ENCODE results near the gene COL4A6. TPM values are rescaled to one million over a fixed set of nuclear protein-coding genes. Genes with fewer than 3 reads are reported as not detected.
"Not testable (repeated sequence)": the region's sequence is repeated elsewhere in the genome, so short reads cannot be mapped to it uniquely, and the experiment has no call there.

Gene COL4A6
- total RNA-seq, 1 experiment from 2014 or later, result under 0.01 TPM

- H3K27ac ChIP-seq; DNase-seq (ENCODE audit: low read depth in 1 of 2, low spot score in 2 of 2); H3K27me3 ChIP-seq (replicated peaks); H3K36me3 ChIP-seq; H3K9me3 ChIP-seq (replicated peaks); H3K4me3 ChIP-seq; H3K4me1 ChIP-seq (replicated peaks): not testable (repeated sequence)
Measured at GRCh38 chrX:108390976-108391717, 47.1 kb downstream of the COL4A6 start.

DNA sequence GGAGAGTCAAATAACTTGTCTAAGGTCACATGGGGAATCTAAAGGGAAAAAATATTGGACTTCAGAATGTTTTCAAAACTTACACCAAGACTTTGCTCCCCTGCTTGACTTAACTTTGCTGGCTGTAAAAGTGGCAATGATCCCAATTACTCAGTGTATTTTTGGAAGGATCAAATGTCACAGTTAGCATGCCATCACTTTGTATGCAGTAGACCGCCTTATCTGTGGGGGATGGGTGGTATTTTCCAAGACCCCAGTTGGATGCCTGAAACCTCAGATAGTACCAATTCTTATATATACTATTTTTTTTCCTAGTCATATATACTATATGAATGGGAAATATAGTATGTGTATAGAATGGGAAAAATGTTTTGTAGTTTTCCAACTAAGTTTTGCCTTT lies 53.4 kb downstream of the COL4A6 start:
- H3K27ac ChIP-seq, result no peak overlapping the region
- H3K27me3 ChIP-seq (replicated peaks), result no peaks in the 10 kb centered on the region
- H3K9me3 ChIP-seq (replicated peaks), result no peaks in the 10 kb centered on the region
- no peak for DNase-seq (ENCODE audit: low read depth in 1 of 2, low spot score in 2 of 2)
- H3K36me3 ChIP-seq, result no peaks in the 10 kb centered on the region
- no peak overlapping the region for H3K4me3 ChIP-seq
- H3K4me1 ChIP-seq (replicated peaks), result no peaks in the 10 kb centered on the region

- no peak for DNase-seq (ENCODE audit: low read depth in 1 of 2, low spot score in 2 of 2)
- Histone ChIP-seq H3K4me1 (replicated peaks) (no peaks in the 10 kb centered on the region), H3K9me3 (replicated peaks) (no peaks in the 10 kb centered on the region), H3K27me3 (replicated peaks) (no peaks in the 10 kb centered on the region), H3K4me3 (no peak overlapping the region), H3K27ac (no peak overlapping the region), H3K36me3 (no peaks in the 10 kb centered on the region)
Measured at GRCh38 chrX:108380222-108380621, 58.0 kb downstream of the COL4A6 start.

GRCh38 chrX:108376821-108377220 lies 61.4 kb downstream of the COL4A6 start:
- not testable (repeated sequence) for DNase-seq (ENCODE audit: low read depth in 1 of 2, low spot score in 2 of 2); H3K9me3 ChIP-seq (replicated peaks); H3K27ac ChIP-seq; H3K36me3 ChIP-seq; H3K4me1 ChIP-seq (replicated peaks); H3K27me3 ChIP-seq (replicated peaks); H3K4me3 ChIP-seq

DNA sequence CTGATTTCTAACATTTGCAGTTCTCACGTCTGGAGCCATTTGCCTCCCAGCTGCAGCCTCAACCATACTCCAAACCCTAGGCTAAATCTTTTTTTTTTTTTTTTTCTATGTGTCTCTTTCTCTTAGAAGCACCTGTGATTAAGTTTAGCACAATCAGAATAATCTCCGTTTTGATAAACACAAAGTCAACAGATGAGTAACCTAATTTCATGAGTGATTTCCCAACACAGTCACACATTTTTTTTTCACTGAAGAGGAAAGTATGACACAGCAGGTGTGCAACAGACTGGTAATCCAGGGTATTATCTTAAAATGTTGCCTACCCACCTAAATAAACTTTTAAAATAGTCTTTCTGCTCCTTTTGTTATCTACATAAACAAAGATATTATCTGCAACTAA lies 62.6 kb downstream of the COL4A6 start:
- DNase-seq (ENCODE audit: low read depth in 1 of 2, low spot score in 2 of 2); H3K36me3 ChIP-seq; H3K9me3 ChIP-seq (replicated peaks); H3K4me1 ChIP-seq (replicated peaks); H3K4me3 ChIP-seq; H3K27ac ChIP-seq; H3K27me3 ChIP-seq (replicated peaks): not testable (repeated sequence)

- no peak for DNase-seq (ENCODE audit: low read depth in 1 of 2, low spot score in 2 of 2)
- H3K27me3 ChIP-seq (replicated peaks), result no peaks in the 10 kb centered on the region
- H3K36me3 ChIP-seq, result no peaks in the 10 kb centered on the region
- no peaks in the 10 kb centered on the region for H3K4me1 ChIP-seq (replicated peaks)
- H3K4me3 ChIP-seq, result no peak overlapping the region
- no peak overlapping the region for H3K27ac ChIP-seq
- no peaks in the 10 kb centered on the region for H3K9me3 ChIP-seq (replicated peaks)
Measured at GRCh38 chrX:108366644-108367406, 71.4 kb downstream of the COL4A6 start.

DNA sequence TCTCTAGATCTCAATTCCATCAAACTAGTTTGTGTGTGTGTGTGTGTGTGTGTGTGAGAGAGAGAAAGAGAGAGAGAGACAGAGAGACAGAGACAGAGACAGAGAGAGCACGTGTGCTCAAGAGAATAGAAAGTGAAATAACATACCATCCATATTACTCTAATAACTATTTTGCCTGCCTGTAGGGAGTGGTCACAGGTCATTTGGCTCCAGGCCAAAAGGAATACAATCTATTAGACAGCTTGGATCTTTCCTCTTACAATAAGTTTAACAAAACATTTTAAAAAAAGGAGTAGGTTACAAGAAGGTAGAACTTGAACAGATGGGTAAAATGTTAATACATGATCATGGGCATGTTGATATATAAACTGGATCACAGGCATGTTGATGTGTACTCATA lies 76.2 kb downstream of the COL4A6 start:
- Histone ChIP-seq H3K27me3 (replicated peaks) (no peaks in the 10 kb centered on the region), H3K36me3 (no peaks in the 10 kb centered on the region), H3K27ac (no peak overlapping the region), H3K4me3 (no peak overlapping the region), H3K9me3 (replicated peaks) (no peaks in the 10 kb centered on the region), H3K4me1 (replicated peaks) (no peaks in the 10 kb centered on the region)
- DNase-seq (ENCODE audit: low read depth in 1 of 2, low spot score in 2 of 2), result no peak

- no peaks in the 10 kb centered on the region for H3K4me1 ChIP-seq (replicated peaks)
- no peak overlapping the region for H3K4me3 ChIP-seq
- no peak overlapping the region for H3K27ac ChIP-seq
- DNase-seq (ENCODE audit: low read depth in 1 of 2, low spot score in 2 of 2), result no peak
- H3K36me3 ChIP-seq, result no peaks in the 10 kb centered on the region
- H3K9me3 ChIP-seq (replicated peaks), result no peaks in the 10 kb centered on the region
- H3K27me3 ChIP-seq (replicated peaks), result no peaks in the 10 kb centered on the region
Measured at GRCh38 chrX:108361316-108361715, 76.9 kb downstream of the COL4A6 start.

GRCh38 chrX:108359806-108360602 lies 78.2 kb downstream of the COL4A6 start:
- Histone ChIP-seq H3K4me3 (no peak overlapping the region), H3K9me3 (replicated peaks) (no peaks in the 10 kb centered on the region), H3K36me3 (no peaks in the 10 kb centered on the region), H3K27me3 (replicated peaks) (no peaks in the 10 kb centered on the region), H3K27ac (no peak overlapping the region), H3K4me1 (replicated peaks) (no peaks in the 10 kb centered on the region)
- DNase-seq (ENCODE audit: low read depth in 1 of 2, low spot score in 2 of 2), result no peak

DNA sequence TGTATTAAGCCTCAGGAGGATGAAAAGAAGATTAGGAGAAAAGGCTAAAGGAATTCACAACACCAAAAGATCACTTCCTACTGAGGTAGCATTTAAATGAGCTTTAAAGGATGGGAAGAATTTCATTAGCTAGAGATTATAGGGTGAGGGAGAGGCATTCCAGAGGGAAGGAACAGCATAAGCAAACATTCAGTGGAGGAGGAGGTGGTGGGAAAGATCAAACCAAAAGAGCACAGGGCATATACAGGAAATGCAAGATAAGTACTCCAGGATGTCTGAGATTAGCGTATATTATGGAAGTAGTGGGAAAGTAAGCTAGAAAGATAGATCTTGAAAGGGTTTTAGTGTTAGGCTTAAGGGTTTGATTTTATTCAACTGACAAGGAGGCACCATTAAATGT lies 84.8 kb downstream of the COL4A6 start:
- no peaks in the 10 kb centered on the region for H3K36me3 ChIP-seq
- no peak overlapping the region for H3K4me3 ChIP-seq
- H3K27me3 ChIP-seq (replicated peaks), result no peaks in the 10 kb centered on the region
- no peaks in the 10 kb centered on the region for H3K9me3 ChIP-seq (replicated peaks)
- H3K27ac ChIP-seq, result no peak overlapping the region
- H3K4me1 ChIP-seq (replicated peaks), result no peaks in the 10 kb centered on the region
- no peak for DNase-seq (ENCODE audit: low read depth in 1 of 2, low spot score in 2 of 2)

DNA sequence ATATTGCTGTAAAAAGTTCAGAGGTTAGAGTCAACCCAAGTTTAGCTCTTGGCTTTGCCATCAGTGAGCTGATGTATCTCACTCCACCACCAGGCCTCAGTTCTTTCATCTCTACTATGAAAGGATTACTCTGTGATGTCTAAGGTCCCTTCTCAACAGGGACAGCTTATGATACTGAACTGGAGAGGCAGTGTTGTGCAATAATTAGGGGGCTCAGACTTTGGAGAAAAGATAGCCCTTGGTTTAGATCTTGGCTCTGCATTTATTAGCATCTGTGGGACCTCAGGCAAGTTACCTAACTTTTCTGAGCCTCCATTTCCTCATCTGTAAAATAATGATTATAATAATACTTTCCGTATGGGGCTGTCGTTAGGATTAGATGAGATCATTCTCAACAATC lies 89.0 kb downstream of the COL4A6 start:
- Histone ChIP-seq H3K4me1 (replicated peaks) (no peaks in the 10 kb centered on the region), H3K36me3 (no peaks in the 10 kb centered on the region), H3K27ac (no peak overlapping the region), H3K27me3 (replicated peaks) (no peaks in the 10 kb centered on the region), H3K4me3 (no peak overlapping the region), H3K9me3 (replicated peaks) (no peaks in the 10 kb centered on the region)
- DNase-seq (ENCODE audit: low read depth in 1 of 2, low spot score in 2 of 2), result no peak

GRCh38 chrX:108348525-108348924 lies 89.7 kb downstream of the COL4A6 start:
- no peak for DNase-seq (ENCODE audit: low read depth in 1 of 2, low spot score in 2 of 2)
- Histone ChIP-seq H3K4me3 (no peak overlapping the region), H3K27me3 (replicated peaks) (no peaks in the 10 kb centered on the region), H3K27ac (no peak overlapping the region), H3K36me3 (no peaks in the 10 kb centered on the region), H3K4me1 (replicated peaks) (no peaks in the 10 kb centered on the region), H3K9me3 (replicated peaks) (no peaks in the 10 kb centered on the region)

DNA sequence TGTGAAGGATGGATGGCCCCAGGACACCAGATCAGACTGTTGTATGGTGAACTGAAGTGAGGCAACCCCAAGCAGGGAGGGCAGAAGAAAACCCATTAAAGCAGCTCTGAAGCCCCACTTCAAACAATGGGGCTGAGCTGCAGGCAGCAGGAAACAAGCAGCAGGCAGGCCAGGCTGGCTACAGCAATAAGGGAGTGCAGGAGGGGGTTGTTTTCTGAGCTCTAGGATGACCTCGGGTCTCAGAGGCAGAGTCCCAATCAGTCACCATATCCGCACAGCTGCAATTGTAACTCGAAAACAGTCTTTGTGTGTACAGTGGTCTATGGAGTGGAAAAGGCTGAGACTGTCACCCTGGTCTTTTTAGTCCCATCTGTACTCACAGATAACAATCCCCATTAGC lies 90.4 kb downstream of the COL4A6 start:
- Histone ChIP-seq H3K36me3 (no peaks in the 10 kb centered on the region), H3K4me3 (no peak overlapping the region), H3K27me3 (replicated peaks) (no peaks in the 10 kb centered on the region), H3K9me3 (replicated peaks) (no peaks in the 10 kb centered on the region), H3K4me1 (replicated peaks) (no peaks in the 10 kb centered on the region), H3K27ac (no peak overlapping the region)
- no peak for DNase-seq (ENCODE audit: low read depth in 1 of 2, low spot score in 2 of 2)

DNA sequence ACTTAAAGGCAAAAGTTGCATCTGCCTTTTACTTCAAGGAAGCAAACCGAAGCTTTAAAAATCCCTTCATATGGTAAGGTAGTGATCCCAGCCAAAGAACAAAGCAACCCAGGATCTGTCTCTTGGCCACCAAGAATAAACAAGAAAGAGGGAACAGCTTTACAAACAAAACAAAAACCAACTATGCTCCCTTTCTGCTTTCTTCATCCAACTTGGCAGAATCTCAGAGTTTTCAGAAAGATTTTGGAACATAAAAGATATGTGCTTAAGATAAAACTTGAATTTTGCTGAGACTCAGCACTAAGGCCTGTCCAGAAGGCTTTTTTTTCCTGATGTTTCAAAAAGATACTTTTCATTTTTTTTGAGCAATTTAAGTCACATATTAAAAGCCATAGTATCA lies 94.0 kb downstream of the COL4A6 start:
- Histone ChIP-seq H3K4me1 (replicated peaks) (no peaks in the 10 kb centered on the region), H3K9me3 (replicated peaks) (no peaks in the 10 kb centered on the region), H3K4me3 (no peak overlapping the region), H3K27me3 (replicated peaks) (no peaks in the 10 kb centered on the region), H3K27ac (no peak overlapping the region), H3K36me3 (no peaks in the 10 kb centered on the region)
- no peak for DNase-seq (ENCODE audit: low read depth in 1 of 2, low spot score in 2 of 2)

Data from SJSA1 (cell line).